ENCODE data around the gene ATP6V1D.

ATP6V1D gene

DNA sequence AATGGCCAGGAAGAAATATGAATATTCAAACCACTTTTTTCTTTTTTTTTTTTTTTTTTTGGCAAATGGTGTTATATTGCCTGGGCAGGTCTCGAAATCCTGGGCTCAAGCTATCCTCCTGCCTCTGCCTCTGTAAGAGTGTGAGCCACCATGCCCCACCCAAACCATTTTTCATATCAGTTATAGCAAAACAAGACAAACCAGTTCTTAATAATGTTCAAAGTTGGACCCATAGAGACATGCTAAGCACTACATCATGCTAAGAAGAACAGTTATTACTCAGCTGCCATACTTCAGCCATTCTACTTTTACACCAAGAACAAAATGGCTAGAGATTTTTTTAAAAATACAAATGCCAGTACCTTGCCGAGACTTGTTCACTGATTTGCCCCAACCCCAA is 26.0 kb upstream of the ATP6V1D start:
- Mint-ChIP-seq H3K27me3 (no peaks in the 10 kb centered on the region), H3K36me3 (peaks cover 18% of the 10 kb centered on the region), H3K9me3 (no peaks in the 10 kb centered on the region), H3K4me3 (no peak overlapping the region), H3K4me1 (no peaks in the 10 kb centered on the region), H3K27ac (no peak overlapping the region)

DNA sequence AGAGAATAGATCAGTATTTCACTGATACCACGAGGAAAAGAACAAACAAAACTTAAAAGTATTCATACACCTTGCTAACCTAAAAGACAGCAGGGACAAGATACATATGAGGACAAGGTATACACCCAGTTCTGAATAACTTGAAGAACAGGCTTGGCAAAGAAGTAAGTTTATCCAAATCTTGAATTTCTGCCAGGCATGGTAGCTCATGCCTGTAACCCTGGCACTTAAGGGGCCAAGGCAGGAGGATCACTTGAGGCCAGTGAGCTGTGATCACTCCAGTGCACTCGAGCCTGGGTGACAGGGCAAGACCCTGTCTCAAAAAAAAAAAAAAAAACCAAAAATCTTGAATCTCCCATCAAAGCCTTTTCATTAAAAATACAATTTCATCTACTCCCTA is 25.5 kb upstream of the ATP6V1D start:
- no peak overlapping the region for H3K27ac Mint-ChIP-seq
- H3K4me3 Mint-ChIP-seq: no peak overlapping the region
- peaks cover 19% of the 10 kb centered on the region for H3K36me3 Mint-ChIP-seq
- H3K9me3 Mint-ChIP-seq: no peaks in the 10 kb centered on the region
- no peaks in the 10 kb centered on the region for H3K27me3 Mint-ChIP-seq
- no peaks in the 10 kb centered on the region for H3K4me1 Mint-ChIP-seq

GRCh38 chr14:67377916-67378315 is 18.3 kb upstream of the ATP6V1D start:
- Mint-ChIP-seq H3K36me3 (peaks cover 29% of the 10 kb centered on the region), H3K27me3 (no peaks in the 10 kb centered on the region), H3K4me1 (peaks cover 30% of the 10 kb centered on the region), H3K4me3 (no peak overlapping the region), H3K27ac (no peak overlapping the region), H3K9me3 (no peaks in the 10 kb centered on the region)

DNA sequence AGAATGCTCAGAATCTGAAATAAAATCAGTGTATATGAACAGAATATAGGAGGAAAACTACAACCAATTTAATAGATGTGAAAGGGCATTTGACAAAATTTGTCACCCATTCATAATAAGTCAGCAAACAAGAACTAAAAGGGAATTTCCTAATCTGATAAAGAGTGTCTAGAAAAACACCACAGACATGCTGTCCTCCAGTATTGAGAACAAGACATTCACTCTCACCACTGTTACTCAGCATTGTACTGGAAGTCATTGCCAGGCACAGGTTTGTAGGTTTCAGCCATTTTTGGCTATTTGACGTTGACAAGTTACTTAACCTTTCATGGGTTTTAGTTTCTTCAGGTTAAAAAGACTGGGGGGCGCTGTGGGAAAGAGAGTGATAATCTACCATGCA is 13.7 kb upstream of the ATP6V1D start:
- H3K36me3 Mint-ChIP-seq: peaks cover 25% of the 10 kb centered on the region
- no peaks in the 10 kb centered on the region for H3K9me3 Mint-ChIP-seq
- H3K4me1 Mint-ChIP-seq: peaks cover 62% of the 10 kb centered on the region

GRCh38 chr14:67372833-67373232 is 13.2 kb upstream of the ATP6V1D start:
- H3K4me3 Mint-ChIP-seq: peak overlapping the region; percentile 41
- H3K36me3 Mint-ChIP-seq: peaks cover 26% of the 10 kb centered on the region
- H3K9me3 Mint-ChIP-seq: no peaks in the 10 kb centered on the region
- no peaks in the 10 kb centered on the region for H3K27me3 Mint-ChIP-seq
- H3K4me1 Mint-ChIP-seq: peaks cover 66% of the 10 kb centered on the region
- H3K27ac Mint-ChIP-seq: peak overlapping the region; percentile 90

More for the DNA sequence above, 13.7 kb upstream of the ATP6V1D start:
- peak overlapping the region; percentile 41 for H3K4me3 Mint-ChIP-seq
- H3K27me3 Mint-ChIP-seq: no peaks in the 10 kb centered on the region
- peak overlapping the region; percentile 90 for H3K27ac Mint-ChIP-seq

GRCh38 chr14:67371247-67372148 is 11.9 kb upstream of the ATP6V1D start:
- peaks cover 67% of the 10 kb centered on the region for H3K4me1 Mint-ChIP-seq
- peaks cover 23% of the 10 kb centered on the region for H3K36me3 Mint-ChIP-seq

GRCh38 chr14:67370830-67371229 is 11.2 kb upstream of the ATP6V1D start:
- Mint-ChIP-seq H3K9me3 (no peaks in the 10 kb centered on the region), H3K27me3 (no peaks in the 10 kb centered on the region), H3K27ac (peak overlapping the region; percentile 35), H3K36me3 (peaks cover 25% of the 10 kb centered on the region), H3K4me1 (peaks cover 71% of the 10 kb centered on the region), H3K4me3 (peak overlapping the region; percentile 33)

More at GRCh38 chr14:67371247-67372148, 11.9 kb upstream of the ATP6V1D start:
- H3K4me3 Mint-ChIP-seq: no peak overlapping the region
- H3K27ac Mint-ChIP-seq: no peak overlapping the region
- no peaks in the 10 kb centered on the region for H3K27me3 Mint-ChIP-seq
- H3K9me3 Mint-ChIP-seq: no peaks in the 10 kb centered on the region

GRCh38 chr14:67365476-67365875 is 5.9 kb upstream of the ATP6V1D start:
- peaks cover 25% of the 10 kb centered on the region for H3K36me3 Mint-ChIP-seq

DNA sequence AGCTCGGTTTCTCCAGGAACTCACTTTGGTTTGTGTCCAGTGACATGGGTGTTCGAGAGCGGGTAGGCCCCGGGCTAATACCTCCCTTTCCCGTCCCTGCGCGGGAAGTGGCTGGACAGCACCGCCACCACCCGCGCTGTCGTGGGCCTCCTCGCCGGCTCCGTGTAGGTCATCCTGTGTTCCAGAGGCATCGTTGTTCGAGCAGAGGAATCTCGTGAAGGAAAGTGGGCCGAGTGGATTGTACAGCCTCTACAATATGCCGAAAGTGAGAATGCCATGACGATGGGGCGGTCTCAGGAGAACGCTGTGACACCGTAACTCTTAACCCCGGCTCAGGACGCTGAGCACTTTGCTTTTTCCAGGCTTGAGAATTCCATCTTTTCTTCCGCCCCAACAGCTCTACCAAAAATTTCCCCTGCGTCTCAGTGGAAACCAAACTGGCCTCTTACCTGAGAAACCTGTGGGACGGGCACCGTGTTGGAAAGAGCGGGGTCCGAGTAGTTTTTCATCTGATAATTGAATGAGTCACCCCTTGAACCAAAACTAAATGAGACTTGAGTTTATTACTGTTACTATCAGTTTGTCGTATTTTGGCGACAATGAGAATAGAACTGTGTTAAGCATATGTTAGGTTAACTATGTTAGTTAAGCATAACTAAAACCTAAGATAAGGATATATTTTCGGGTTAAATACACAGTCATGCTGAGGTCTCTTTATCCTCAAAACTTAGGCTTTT is 1.0 kb upstream of the ATP6V1D start:
- peak overlapping the region; percentile 100 for H3K27ac Mint-ChIP-seq
- no peaks in the 10 kb centered on the region for H3K27me3 Mint-ChIP-seq
- peaks cover 15% of the 10 kb centered on the region for H3K36me3 Mint-ChIP-seq
- H3K4me3 Mint-ChIP-seq: peak overlapping the region; percentile 99
- H3K9me3 Mint-ChIP-seq: no peaks in the 10 kb centered on the region
- peaks cover 74% of the 10 kb centered on the region for H3K4me1 Mint-ChIP-seq

More at GRCh38 chr14:67365476-67365875, 5.9 kb upstream of the ATP6V1D start:
- Mint-ChIP-seq H3K27me3 (no peaks in the 10 kb centered on the region), H3K9me3 (no peaks in the 10 kb centered on the region), H3K4me1 (peaks cover 81% of the 10 kb centered on the region), H3K27ac (no peak overlapping the region), H3K4me3 (no peak overlapping the region)

- no peaks in the 10 kb centered on the region for H3K27me3 Mint-ChIP-seq
Measured at GRCh38 chr14:67358924-67359774, 455 bp downstream of the ATP6V1D start.

DNA sequence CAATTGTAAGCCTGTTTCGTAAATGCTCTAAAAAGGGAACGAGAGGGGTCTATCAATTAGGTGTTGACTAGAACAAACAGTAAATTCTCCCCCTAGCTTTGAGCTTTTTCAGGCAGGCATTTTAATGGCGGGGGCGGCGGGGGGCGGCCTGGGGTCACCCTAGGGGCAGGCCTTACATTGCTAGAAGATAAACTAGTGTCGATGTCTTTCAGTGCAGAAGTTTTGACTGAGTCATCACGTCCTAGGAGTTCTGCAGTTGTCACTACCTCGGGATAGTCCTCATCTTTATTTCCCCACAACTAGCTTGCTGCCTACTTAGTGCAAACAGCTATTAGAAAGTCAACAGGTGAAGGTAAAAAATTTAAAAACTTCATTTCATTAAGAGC is 1.6 kb downstream of the ATP6V1D start:
- Mint-ChIP-seq H3K27ac (peak overlapping the region; percentile 17), H3K4me3 (peak overlapping the region; percentile 99), H3K36me3 (peaks cover 12% of the 10 kb centered on the region), H3K4me1 (peaks cover 54% of the 10 kb centered on the region), H3K27me3 (no peaks in the 10 kb centered on the region), H3K9me3 (no peaks in the 10 kb centered on the region)

More at GRCh38 chr14:67358924-67359774, 455 bp downstream of the ATP6V1D start:
- H3K27ac Mint-ChIP-seq: peak overlapping the region; percentile 100
- H3K4me1 Mint-ChIP-seq: peaks cover 66% of the 10 kb centered on the region
- H3K4me3 Mint-ChIP-seq: peak overlapping the region; percentile 99
- H3K36me3 Mint-ChIP-seq: peaks cover 12% of the 10 kb centered on the region
- H3K9me3 Mint-ChIP-seq: no peaks in the 10 kb centered on the region

DNA sequence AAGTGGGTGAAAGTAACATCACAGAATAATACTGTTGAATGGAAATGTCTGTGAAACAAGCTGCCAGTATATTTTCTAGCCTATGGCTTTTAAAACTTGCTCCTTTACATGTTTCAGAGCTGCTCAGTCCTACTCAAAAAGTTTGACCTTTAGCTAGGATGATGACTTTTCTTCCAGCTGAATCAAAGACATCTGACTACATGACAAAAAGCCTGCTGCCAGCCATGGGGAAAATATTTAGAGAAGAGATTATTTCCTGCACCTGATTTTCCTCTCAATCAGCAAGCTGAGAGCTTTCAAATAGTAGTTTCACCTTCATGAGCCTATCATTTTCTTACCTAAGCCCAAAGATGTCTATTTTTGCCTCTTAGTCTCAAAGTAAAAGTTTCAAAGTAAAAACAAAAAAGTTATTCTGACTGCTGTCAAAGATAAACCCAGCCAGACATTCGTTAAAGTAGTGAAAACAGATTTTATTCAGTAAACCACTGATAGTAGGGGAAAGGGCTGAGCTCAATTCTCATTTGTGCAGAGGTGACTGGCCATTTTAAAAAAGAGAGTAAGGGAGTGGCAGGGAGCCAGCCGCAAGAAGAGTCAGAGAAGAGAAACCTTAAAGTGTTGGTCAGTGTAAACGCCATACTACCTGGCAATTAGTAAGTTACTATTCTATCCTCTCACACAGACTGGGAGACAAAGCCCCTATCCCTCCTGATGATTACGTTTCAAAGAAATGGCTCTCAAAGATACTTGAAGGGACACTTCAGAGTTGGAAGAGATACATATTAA is 2.2 kb downstream of the ATP6V1D start:
- Mint-ChIP-seq H3K27ac (no peak overlapping the region), H3K27me3 (no peaks in the 10 kb centered on the region), H3K4me3 (peak overlapping the region; percentile 99), H3K36me3 (peaks cover 14% of the 10 kb centered on the region), H3K9me3 (no peaks in the 10 kb centered on the region), H3K4me1 (peaks cover 48% of the 10 kb centered on the region)

DNA sequence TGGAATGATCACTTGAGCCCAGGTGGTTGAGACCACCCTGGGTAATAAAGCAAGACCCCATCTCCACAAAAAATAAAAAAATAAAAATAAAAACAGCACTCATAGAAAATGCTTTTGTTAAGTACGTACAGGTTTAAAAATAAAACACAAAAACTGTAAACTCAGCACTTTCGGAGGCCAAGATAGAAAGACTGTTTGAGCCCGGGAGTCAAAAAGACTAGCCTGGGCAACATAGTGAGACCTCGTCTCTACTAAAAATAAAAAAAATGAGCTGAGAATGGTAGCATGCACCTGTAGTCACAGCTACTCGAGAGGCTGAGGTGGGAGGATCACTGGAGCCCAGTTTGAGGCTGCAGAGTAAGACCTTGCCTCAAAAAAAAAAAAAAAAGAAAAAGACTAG is 7.5 kb downstream of the ATP6V1D start:
- H3K4me3 Mint-ChIP-seq: no peak overlapping the region
- no peaks in the 10 kb centered on the region for H3K27me3 Mint-ChIP-seq
- H3K27ac Mint-ChIP-seq: no peak overlapping the region
- H3K36me3 Mint-ChIP-seq: peaks cover 13% of the 10 kb centered on the region
- H3K9me3 Mint-ChIP-seq: no peaks in the 10 kb centered on the region
- H3K4me1 Mint-ChIP-seq: peaks cover 19% of the 10 kb centered on the region

DNA sequence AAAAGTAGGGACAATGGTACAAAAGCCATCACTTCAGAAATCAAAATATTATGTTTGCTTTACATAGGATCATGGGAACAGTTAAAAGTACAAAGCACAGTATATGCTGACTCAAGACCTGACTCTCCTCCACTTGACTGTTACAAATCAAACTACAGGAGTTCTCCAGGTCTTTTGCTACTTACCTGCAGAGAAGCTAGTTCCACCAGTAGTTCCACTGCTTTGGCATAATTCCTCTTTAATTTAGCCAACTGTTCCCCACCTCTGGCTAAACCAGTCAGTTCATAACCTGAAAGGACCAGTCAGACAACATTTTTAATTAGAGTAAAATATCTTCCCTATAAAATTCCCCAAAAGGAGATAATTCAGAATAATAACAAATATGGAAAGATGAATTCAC is 14.0 kb downstream of the ATP6V1D start:
- Mint-ChIP-seq H3K4me1 (no peaks in the 10 kb centered on the region), H3K4me3 (no peak overlapping the region), H3K27me3 (no peaks in the 10 kb centered on the region), H3K9me3 (no peaks in the 10 kb centered on the region), H3K36me3 (peaks cover 10% of the 10 kb centered on the region), H3K27ac (no peak overlapping the region)

Data from activated naive CD4-positive, alpha-beta T cell treated with anti-CD3 and anti-CD28 coated beads, Interleukin-2, amount 50 U/mL, for 24 hours (primary cell).